HEK293 (cell line): ENCODE measurements around the gene TNS3.
A peak's percentile ranks its signal among the peaks of the same experiment; 100 is the strongest.

Experiments
- CTCF ChIA-PET: fragments of 350-600 bp; formaldehyde crosslinking; extraction: SDS; loops from one replicate; lab custom pipeline; 2021; ENCODE audit warnings: antibody characterized with exemption; lab: Yijun Ruan, JAX
- POLR2A ChIA-PET: fragments of 300-600 bp; formaldehyde crosslinking; extraction: SDS; loops from one replicate; lab custom pipeline; 2020; ENCODE audit warnings: antibody characterized with exemption, inconsistent platforms; lab: Yijun Ruan, JAX
- H3K27ac ChIP-seq: fragments of 200-500 bp; sonication (Bioruptor generic); 2 replicates; pipeline ENCODE4 v1.5.1; 2014; ENCODE audit warnings: low read depth, low read length, control low read depth, inconsistent platforms; ENCODE audit errors: extremely low read depth
- H3K36me3 ChIP-seq, 2 experiments: fragments of 200-500 bp in 1 of 2; sonication (Bioruptor generic) in 1 of 2; 1 replicate in 1 of 2; 2 replicates in 1 of 2; pipeline ENCODE4 v1.5.1; 2014 to 2017; ENCODE audit warnings: inconsistent platforms in 2 of 2, low read length in 2 of 2; ENCODE audit not compliant: control insufficient read depth in 2 of 2, insufficient read depth in 1 of 2
- H3K4me1 ChIP-seq: fragments of 200-500 bp; sonication (Bioruptor generic); 2 replicates; pipeline ENCODE4 v1.5.1; 2014; ENCODE audit warnings: mild to moderate bottlenecking, low read length, inconsistent platforms; ENCODE audit not compliant: control insufficient read depth, insufficient read depth
- H3K4me3 ChIP-seq: 2 replicates; pipeline ENCODE4 v1.5.1; 2011; ENCODE audit warnings: low read depth, mild to moderate bottlenecking, control low read depth, low read length, moderate library complexity
- H3K9me3 ChIP-seq: fragments of 200-500 bp; sonication (Bioruptor generic); 2 replicates; pipeline ENCODE4 v1.5.1; 2014; ENCODE audit warnings: low read depth, low read length, inconsistent platforms; ENCODE audit not compliant: control insufficient read depth, insufficient read depth
- KLF8 ChIP-seq: fragments of 450-650 bp; formaldehyde crosslinking; IDR thresholded peaks from 2 replicates; pipeline ENCODE4 v1.5.1; 2016; ENCODE audit warnings: missing biosample characterization, missing genetic modification characterization
- OVOL3 ChIP-seq: fragments of 450-650 bp; formaldehyde crosslinking; IDR thresholded peaks from 2 replicates; pipeline ENCODE4 v1.5.1; 2016; ENCODE audit warnings: missing biosample characterization, missing genetic modification characterization
- SCRT2 ChIP-seq: fragments of 450-650 bp; formaldehyde crosslinking; IDR thresholded peaks from 2 replicates; pipeline ENCODE4 v1.5.1; 2016; ENCODE audit warnings: missing biosample characterization, missing genetic modification characterization
- ZBTB20 ChIP-seq: fragments of 450-650 bp; formaldehyde crosslinking; IDR thresholded peaks from 2 replicates; pipeline ENCODE4 v1.5.1; 2016; ENCODE audit warnings: missing biosample characterization, missing genetic modification characterization
- ZBTB8A ChIP-seq: fragments of 450-650 bp; formaldehyde crosslinking; IDR thresholded peaks from 2 replicates; pipeline ENCODE4 v1.5.1; 2016; ENCODE audit warnings: missing biosample characterization, missing genetic modification characterization
- ZNF114 ChIP-seq: fragments of 450-650 bp; formaldehyde crosslinking; IDR thresholded peaks from 2 replicates; pipeline ENCODE4 v1.5.0; 2017; ENCODE audit warnings: missing biosample characterization, missing genetic modification characterization
- ZNF121 ChIP-seq: fragments of 450-650 bp; formaldehyde crosslinking; IDR thresholded peaks from 2 replicates; pipeline ENCODE4 v1.5.1; 2016; ENCODE audit warnings: missing biosample characterization, missing genetic modification characterization
- ZNF148 ChIP-seq: fragments of 450-650 bp; formaldehyde crosslinking; IDR thresholded peaks from 2 replicates; pipeline ENCODE4 v1.5.0; 2017; ENCODE audit warnings: missing biosample characterization, missing genetic modification characterization, borderline replicate concordance
- ZNF2 ChIP-seq: fragments of 450-650 bp; formaldehyde crosslinking; IDR thresholded peaks from 2 replicates; pipeline ENCODE4 v1.5.1; 2016; ENCODE audit warnings: missing biosample characterization, missing genetic modification characterization
- ZNF214 ChIP-seq: fragments of 450-650 bp; formaldehyde crosslinking; IDR thresholded peaks from 2 replicates; pipeline ENCODE4 v1.5.1; 2017; ENCODE audit warnings: missing biosample characterization, mild to moderate bottlenecking, missing genetic modification characterization, borderline replicate concordance
- ZNF423 ChIP-seq: fragments of 450-650 bp; formaldehyde crosslinking; IDR thresholded peaks from 2 replicates; pipeline ENCODE4 v1.5.1; 2016; ENCODE audit warnings: missing biosample characterization, missing genetic modification characterization
- ZNF48 ChIP-seq: fragments of 450-650 bp; formaldehyde crosslinking; IDR thresholded peaks from 2 replicates; pipeline ENCODE4 v1.5.1; 2016; ENCODE audit warnings: missing biosample characterization, missing genetic modification characterization
- ZNF501 ChIP-seq: fragments of 450-650 bp; formaldehyde crosslinking; IDR thresholded peaks from 2 replicates; pipeline ENCODE4 v1.5.1; 2016; ENCODE audit warnings: missing biosample characterization, missing genetic modification characterization
- ZNF530 ChIP-seq: fragments of 450-650 bp; formaldehyde crosslinking; IDR thresholded peaks from 2 replicates; pipeline ENCODE4 v1.5.1; 2016; ENCODE audit warnings: low read depth, missing biosample characterization, missing genetic modification characterization
- ZNF558 ChIP-seq: fragments of 450-650 bp; formaldehyde crosslinking; IDR thresholded peaks from 2 replicates; pipeline ENCODE4 v1.5.1; 2016; ENCODE audit warnings: missing biosample characterization, missing genetic modification characterization
- ZNF660 ChIP-seq: fragments of 450-650 bp; IDR thresholded peaks from 2 replicates; pipeline ENCODE4 v1.5.1; 2018; ENCODE audit warnings: missing biosample characterization, mild to moderate bottlenecking, missing genetic modification characterization
- ZNF843 ChIP-seq: fragments of 450-650 bp; formaldehyde crosslinking; IDR thresholded peaks from 2 replicates; pipeline ENCODE4 v1.5.1; 2016; ENCODE audit warnings: missing biosample characterization, missing genetic modification characterization
- ZSCAN16 ChIP-seq: fragments of 450-650 bp; formaldehyde crosslinking; IDR thresholded peaks from 2 replicates; pipeline ENCODE4 v1.5.1; 2016; ENCODE audit warnings: missing biosample characterization, missing genetic modification characterization
- TF ChIP-seq, protein P1 (sequence below): fragments of 450-650 bp; formaldehyde crosslinking; IDR thresholded peaks from 2 replicates; pipeline ENCODE4 v1.5.1; 2016; ENCODE audit warnings: missing biosample characterization, missing genetic modification characterization
- TF ChIP-seq, protein P2 (sequence below): fragments of 450-650 bp; formaldehyde crosslinking; IDR thresholded peaks from 2 replicates; pipeline ENCODE4 v1.5.1; 2017; ENCODE audit warnings: missing biosample characterization, missing genetic modification characterization

The TNS3 gene

DNA sequence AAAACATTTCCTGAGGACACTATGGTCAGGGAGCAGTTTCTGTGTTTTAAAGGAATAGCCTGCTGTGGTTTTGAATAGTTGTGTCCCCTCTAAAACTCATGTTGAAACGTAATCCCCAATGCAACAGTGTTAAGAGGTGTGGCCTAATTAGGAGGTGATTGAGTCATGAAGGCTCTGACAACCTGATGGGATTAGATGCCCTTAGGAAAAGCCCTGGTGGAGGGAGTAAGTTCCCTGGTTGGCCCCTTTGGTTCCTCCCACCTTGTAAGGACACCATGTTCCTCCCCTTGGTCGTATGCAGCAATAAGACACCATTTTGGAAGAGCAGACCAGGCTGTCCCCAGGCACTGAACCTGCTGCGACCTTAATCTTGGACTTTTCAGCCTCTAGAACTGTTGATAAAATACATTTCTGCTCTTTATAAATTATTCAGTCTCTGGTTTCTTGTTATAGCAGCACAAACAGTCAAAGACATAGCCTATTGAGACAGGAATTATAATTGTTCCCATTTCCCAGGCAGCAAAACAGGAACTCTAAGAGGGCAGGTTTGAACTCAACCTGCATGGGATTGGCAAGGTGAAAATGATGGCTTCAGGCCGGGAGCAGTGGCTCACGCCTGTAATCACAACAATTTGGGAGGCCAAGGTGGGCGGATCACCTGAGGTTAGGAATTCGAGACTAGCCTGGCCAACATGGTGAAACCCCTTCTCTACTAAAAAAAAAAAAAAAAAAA, 20.5 kb upstream of the TNS3 start:
- ChIA-PET CTCF (no interaction called here), POLR2A (no interaction called here)
- Histone ChIP-seq H3K9me3 (no peaks in the 10 kb centered on the region), H3K4me1 (no peaks in the 10 kb centered on the region), H3K36me3 (no peaks in the 10 kb centered on the region), H3K27ac (no peak overlapping the region), H3K4me3 (no peak overlapping the region)
- TF ChIP-seq OVOL3 (tag by site-specific recombination) (no peak), KLF8 (tag by site-specific recombination) (no peak), ZNF214 (tag by site-specific recombination) (no peak), ZNF423 (tag by site-specific recombination) (no peak), ZBTB8A (tag by site-specific recombination) (no peak), ZNF2 (tag by site-specific recombination) (no peak)
- TF ChIP-seq, protein P1, sequence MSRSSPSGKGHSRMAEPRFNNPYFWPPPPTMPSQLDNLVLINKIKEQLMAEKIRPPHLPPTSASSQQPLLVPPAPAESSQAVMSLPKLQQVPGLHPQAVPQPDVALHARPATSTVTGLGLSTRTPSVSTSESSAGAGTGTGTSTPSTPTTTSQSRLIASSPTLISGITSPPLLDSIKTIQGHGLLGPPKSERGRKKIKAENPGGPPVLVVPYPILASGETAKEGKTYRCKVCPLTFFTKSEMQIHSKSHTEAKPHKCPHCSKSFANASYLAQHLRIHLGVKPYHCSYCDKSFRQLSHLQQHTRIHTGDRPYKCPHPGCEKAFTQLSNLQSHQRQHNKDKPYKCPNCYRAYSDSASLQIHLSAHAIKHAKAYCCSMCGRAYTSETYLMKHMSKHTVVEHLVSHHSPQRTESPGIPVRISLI (tag by site-specific recombination): no peak
- TF ChIP-seq, protein P2, sequence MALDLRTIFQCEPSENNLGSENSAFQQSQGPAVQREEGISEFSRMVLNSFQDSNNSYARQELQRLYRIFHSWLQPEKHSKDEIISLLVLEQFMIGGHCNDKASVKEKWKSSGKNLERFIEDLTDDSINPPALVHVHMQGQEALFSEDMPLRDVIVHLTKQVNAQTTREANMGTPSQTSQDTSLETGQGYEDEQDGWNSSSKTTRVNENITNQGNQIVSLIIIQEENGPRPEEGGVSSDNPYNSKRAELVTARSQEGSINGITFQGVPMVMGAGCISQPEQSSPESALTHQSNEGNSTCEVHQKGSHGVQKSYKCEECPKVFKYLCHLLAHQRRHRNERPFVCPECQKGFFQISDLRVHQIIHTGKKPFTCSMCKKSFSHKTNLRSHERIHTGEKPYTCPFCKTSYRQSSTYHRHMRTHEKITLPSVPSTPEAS (tag by site-specific recombination): no peak

DNA sequence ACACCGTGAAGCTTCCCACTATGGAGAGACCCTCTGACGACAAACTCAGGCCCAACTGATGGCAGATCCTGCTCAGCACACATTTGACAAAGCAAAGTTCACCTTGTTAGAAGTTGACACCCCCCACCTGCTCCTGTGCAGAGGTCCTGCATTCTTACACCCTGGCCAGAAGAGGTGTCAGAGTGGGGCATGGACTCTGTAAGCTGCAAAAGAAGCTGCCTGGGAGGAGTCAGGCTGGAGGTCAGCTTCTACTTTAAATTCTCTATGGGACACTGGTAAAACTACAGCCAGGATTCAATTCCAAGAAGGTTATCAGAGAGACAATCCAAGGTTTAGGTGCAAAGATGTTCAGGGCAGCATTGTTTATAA, 20.0 kb upstream of the TNS3 start:
- ChIA-PET POLR2A (no interaction called here), CTCF (no interaction called here)
- H3K9me3 ChIP-seq: no peaks in the 10 kb centered on the region
- no peaks in the 10 kb centered on the region for H3K4me1 ChIP-seq
- no peak overlapping the region for H3K4me3 ChIP-seq
- 0 out of 2 replicates have a peak, but pooled peaks have one; percentile 1 for TF ChIP-seq SCRT2 (tag by site-specific recombination)
- no peak for TF ChIP-seq ZNF558 (tag by site-specific recombination)
- no peaks in the 10 kb centered on the region for H3K36me3 ChIP-seq
- H3K27ac ChIP-seq: no peak overlapping the region

DNA sequence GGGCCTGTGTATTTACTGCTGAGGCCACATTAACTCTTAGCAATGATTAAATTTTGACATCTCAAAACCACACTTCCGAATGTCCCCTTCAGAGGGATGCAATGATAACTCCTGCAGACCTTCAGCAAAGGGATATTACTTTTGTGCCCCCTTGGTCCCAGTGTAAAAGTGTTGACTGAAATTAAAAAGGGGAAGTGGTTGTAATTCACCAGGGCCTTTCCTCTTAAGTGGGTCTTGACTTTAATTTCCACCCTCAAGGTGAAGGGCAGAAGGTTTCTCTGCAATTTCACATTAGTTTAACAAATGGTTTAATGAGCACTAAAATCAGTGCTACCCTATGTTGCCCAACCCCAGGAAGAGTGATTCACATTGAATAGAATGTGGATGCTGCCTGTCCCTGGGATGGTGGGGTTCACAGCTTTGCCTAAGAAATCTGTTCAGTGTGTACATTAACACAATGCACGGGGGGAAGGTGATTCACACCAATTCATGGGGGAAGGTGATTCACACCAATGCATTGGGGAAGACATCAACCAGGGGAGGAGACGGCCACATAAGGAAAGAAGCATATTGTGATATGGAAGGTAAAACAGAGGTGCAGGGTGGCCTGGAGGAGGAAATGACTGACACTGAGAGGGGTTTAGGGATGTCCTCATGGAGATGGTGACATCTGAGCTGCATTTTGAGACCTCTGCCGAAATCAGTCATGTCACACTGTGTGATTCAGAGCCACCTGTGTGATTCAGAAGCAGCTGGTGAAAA, 19.4 kb upstream of the TNS3 start:
- POLR2A ChIA-PET: no interaction called here
- Histone ChIP-seq H3K4me3 (no peak overlapping the region), H3K27ac (no peak overlapping the region)

DNA sequence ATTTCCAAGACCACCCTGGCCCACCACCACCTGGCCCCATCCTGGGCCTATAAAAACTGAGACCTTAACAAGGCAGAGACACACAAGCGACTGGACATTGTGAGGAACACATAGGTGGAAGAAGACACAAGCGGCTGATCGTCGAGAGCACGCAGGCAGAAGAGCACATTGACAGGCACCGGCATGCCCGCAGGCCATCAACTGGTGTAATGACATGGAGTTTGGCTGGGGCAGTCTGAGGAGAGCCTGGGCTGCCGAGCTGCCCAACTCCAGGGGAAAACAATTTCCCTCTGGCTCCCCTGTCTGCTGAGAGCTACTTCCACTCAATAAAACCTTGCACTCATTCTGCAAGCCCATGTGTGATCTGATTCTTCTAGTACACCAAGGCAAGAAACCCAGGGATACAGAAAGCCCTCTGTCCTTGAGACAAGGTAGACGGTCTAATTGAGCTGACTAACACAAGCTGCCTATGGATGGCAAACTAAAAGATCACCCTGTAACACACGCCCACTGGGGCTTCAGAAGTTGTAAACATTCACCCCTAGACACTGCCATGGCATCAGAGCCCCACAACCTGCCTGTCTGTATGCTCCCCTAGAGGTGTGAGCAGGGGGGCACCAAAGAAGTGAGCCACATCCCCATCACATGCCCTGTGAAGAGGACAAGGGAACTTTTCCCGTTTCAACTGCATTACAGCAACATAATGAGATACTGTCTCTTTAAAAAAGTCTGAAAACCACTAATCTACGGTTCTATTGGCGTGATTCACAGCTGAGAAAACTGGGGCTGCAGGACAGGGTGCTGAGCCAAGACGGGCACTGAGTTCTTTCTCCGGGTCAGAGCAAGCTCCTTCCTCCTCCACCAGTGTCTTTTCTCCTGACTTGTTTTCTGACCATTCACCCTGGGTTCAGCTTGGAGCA, 18.5 kb upstream of the TNS3 start:
- H3K4me3 ChIP-seq: no peak overlapping the region
- H3K36me3 ChIP-seq: no peaks in the 10 kb centered on the region
- ChIA-PET CTCF (interaction anchor here (1.5 kb wide), 1 partner anchor 165 kb away, joined by 3 read pairs; no protein-coding TSS in a partner anchor), POLR2A (no interaction called here)
- H3K4me1 ChIP-seq: no peaks in the 10 kb centered on the region
- no peak overlapping the region for H3K27ac ChIP-seq
- no peaks in the 10 kb centered on the region for H3K9me3 ChIP-seq
- TF ChIP-seq ZNF148 (tag by site-specific recombination): no peak
- TF ChIP-seq ZBTB20 (tag by site-specific recombination): no peak
- TF ChIP-seq ZNF530 (tag by site-specific recombination): no peak
- no peak for TF ChIP-seq ZSCAN16 (tag by site-specific recombination)
- no peak for TF ChIP-seq ZNF114 (tag by site-specific recombination)
- TF ChIP-seq ZNF660 (tag by site-specific recombination): no peak
- TF ChIP-seq ZNF501 (tag by site-specific recombination): no peak
- TF ChIP-seq ZNF121 (tag by site-specific recombination): no peak
- no peak for TF ChIP-seq ZNF843 (tag by site-specific recombination)

More for the DNA sequence above, 19.4 kb upstream of the TNS3 start:
- Histone ChIP-seq H3K36me3 (no peaks in the 10 kb centered on the region), H3K4me1 (no peaks in the 10 kb centered on the region), H3K9me3 (no peaks in the 10 kb centered on the region)
- TF ChIP-seq ZNF48 (tag by site-specific recombination) (no peak), SCRT2 (tag by site-specific recombination) (0 out of 2 replicates have a peak, but pooled peaks have one; percentile 11)
- CTCF ChIA-PET: interaction anchor here (1.5 kb wide), 1 partner anchor 165 kb away, joined by 3 read pairs; no protein-coding TSS in a partner anchor
